ENCODE results near the gene MAX. TPM values are rescaled to one million over a fixed set of nuclear protein-coding genes. Genes with fewer than 3 reads are reported as not detected.
A peak's percentile ranks its signal among the peaks of the same experiment; 100 is the strongest.

The MAX gene
- total and polyA plus RNA-seq, 2 experiments from 2014 or later, result 41.1 to 52.8 TPM

DNA sequence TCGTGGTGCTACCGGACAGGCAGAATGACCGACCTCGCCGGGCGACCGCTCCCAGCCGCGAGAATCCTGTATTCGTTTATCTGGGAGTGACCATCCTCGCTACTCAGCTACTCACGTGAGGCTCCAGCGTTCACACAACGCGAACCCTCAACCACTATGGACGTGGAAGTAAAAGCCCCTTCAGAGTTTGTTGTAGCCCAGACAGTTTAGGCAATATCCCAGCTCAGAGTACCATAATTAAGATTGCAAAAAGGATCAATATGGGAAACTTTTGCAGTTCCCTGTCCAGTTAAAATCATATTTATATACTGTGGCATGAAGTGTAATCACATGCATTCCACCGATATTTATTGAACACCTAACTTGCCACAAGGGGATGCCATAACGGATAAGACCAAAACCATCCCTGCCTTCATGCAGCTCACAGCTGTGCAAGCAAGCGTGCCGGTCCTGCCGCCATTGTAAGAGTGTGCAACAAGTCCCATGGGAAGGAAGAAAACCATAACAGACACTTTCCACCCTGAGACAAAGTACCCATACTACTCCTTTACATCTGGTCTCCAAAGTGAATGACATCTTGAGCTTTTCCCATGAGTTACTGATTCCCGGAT, 938 bp upstream of the MAX start:
- peaks cover 8% of the 10 kb centered on the region; the same call in 1 of the 2 replicates for H3K36me3 ChIP-seq (ENCODE audit: low read depth)
- H3K9ac ChIP-seq, result peak overlapping the region; percentile 81
- peak overlapping the region; percentile 84 for H3K4me2 ChIP-seq (ENCODE audit: unreplicated experiment)
- peak overlapping the region; percentile 89 for H3K4me3 ChIP-seq
- H4K20me1 ChIP-seq (ENCODE audit: insufficient read depth), result no peaks in the 10 kb centered on the region
- no peaks in the 10 kb centered on the region for H3K9me3 ChIP-seq (ENCODE audit: low read depth)
- H3K79me2 ChIP-seq (ENCODE audit: insufficient read depth), result peaks cover 40% of the 10 kb centered on the region
- H2AFZ ChIP-seq, result peak overlapping the region; percentile 99
- peak overlapping the region; percentile 67 for H3K27ac ChIP-seq
- peaks cover 20% of the 10 kb centered on the region for H3K4me1 ChIP-seq (ENCODE audit: insufficient read depth)
- H3K9me2 ChIP-seq (ENCODE audit: insufficient read depth), result no peaks in the 10 kb centered on the region
- 7 to 10% methylated on average over 13 to 22 of the region's 22 CpGs for WGBS, 2 experiments (ENCODE audit: low coverage in 1 of 2, low lambda C conversion rate in 2 of 2, missing lambda C conversion rate in 2 of 2)
- H3K27me3 ChIP-seq (replicated peaks; ENCODE audit: insufficient read depth), result no peaks in the 10 kb centered on the region
- in situ Hi-C loops (cut with MboI), result no loop called here
- TF ChIP-seq EZH2phosphoT487 (IDR thresholded peaks at IDR 0.05; ENCODE audit: insufficient read depth, low read depth) (no peak), EZH2 (IDR thresholded peaks at IDR 0.05; ENCODE audit: insufficient read depth, poor library complexity, severe bottlenecking) (no peak)
- no peaks in the 10 kb centered on the region for H3F3A ChIP-seq (ENCODE audit: insufficient read depth)
- DNase-seq, result peak; percentile 47

DNA sequence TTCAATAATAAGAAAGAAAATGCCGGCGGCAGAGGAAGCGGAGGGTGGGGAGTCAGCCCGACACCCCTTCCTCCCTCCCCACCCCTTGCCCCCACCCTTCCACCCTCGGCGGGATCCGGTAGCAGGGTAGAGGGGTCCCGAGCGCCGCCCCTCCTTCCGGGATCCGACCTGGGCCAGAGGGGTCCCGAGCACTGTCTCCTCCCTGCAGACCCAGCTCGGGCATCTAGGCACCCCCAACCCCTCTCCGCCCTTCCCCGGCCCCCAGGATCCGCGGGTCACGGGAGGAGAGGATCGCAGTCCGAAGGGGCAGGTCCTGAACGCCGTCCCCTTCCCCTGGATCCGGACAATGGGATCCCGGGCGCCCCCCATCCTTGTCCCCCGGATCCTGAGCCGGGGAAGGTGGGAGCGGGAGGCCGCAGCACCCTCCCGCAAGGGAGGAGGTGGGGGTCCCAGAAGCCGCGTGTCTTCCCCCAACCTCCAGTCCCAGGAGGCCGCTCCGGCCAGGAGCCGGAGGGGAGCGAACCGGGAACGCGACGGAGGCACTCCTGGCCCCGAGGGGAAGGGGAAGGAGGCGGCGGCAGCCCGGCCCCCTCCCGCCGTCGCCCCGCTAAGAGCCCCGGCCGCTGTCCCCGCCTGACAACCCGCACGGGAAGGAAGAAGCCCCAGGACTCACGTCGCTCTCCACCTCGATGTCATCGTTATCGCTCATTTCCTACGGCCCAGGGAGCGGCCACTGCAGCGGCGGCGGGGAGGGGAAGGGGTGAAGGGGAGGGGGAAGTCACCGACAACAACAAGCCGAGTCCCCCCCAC, 481 bp downstream of the MAX start:
- TF ChIP-seq EZH2phosphoT487 (IDR thresholded peaks at IDR 0.05; ENCODE audit: insufficient read depth, low read depth), result no peak
- TF ChIP-seq EZH2 (IDR thresholded peaks at IDR 0.05; ENCODE audit: insufficient read depth, poor library complexity, severe bottlenecking), result no peak
- Histone ChIP-seq H3K4me2 (ENCODE audit: unreplicated experiment) (peak overlapping the region; percentile 92), H3K4me3 (peak overlapping the region; percentile 86), H3K4me1 (ENCODE audit: insufficient read depth) (peaks cover 25% of the 10 kb centered on the region), H2AFZ (peak overlapping the region; percentile 71), H3K36me3 (ENCODE audit: low read depth) (peaks cover 10% of the 10 kb centered on the region; the same call in 1 of the 2 replicates), H3K9ac (peak overlapping the region; percentile 94), H3K27ac (peak overlapping the region; percentile 84), H3K9me2 (ENCODE audit: insufficient read depth) (no peaks in the 10 kb centered on the region), H3F3A (ENCODE audit: insufficient read depth) (peaks cover 9% of the 10 kb centered on the region), H3K9me3 (ENCODE audit: low read depth) (no peaks in the 10 kb centered on the region), H4K20me1 (ENCODE audit: insufficient read depth) (no peaks in the 10 kb centered on the region), H3K79me2 (ENCODE audit: insufficient read depth) (peaks cover 55% of the 10 kb centered on the region), H3K27me3 (replicated peaks; ENCODE audit: insufficient read depth) (no peaks in the 10 kb centered on the region)
- in situ Hi-C loops (cut with MboI), result no loop called here
- WGBS, 2 experiments (ENCODE audit: low coverage in 1 of 2, low lambda C conversion rate in 2 of 2, missing lambda C conversion rate in 2 of 2), result 0 to 2% methylated on average over 10 to 49 of the region's 66 CpGs
- DNase-seq, result peak; percentile 41

DNA sequence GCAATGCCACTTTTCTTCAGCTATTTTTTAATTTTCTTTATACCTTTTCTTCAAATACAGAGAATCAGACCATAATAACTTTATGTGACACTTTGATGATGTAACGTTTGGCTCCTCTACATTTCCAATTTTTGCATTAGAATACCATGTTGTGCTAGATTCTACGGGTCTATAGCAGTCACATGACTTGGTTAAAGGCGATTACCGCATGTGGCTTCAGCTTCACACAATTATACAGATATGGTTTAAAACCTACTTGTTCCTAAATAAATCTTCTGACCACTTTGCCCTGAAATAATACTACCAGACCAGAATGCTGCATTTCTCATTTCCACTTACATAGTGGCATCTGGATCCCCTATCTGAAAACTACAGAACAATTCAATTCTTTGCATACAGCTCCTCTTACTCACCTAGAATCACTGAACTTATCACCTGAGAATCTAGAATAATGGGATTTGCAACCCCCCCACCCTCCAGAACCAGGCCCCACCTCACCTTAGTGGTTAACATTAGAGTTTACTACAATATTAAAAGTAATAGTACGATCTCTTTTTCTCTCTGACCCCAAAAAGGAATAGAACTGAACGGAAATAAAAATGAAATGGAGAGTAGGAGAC, 1.3 kb downstream of the MAX start:
- no peak for TF ChIP-seq EZH2 (IDR thresholded peaks at IDR 0.05; ENCODE audit: insufficient read depth, poor library complexity, severe bottlenecking)
- TF ChIP-seq EZH2phosphoT487 (IDR thresholded peaks at IDR 0.05; ENCODE audit: insufficient read depth, low read depth), result no peak
- in situ Hi-C loops (cut with MboI), result no loop called here
- H3K9me3 ChIP-seq (ENCODE audit: low read depth), result no peaks in the 10 kb centered on the region
- H3K4me3 ChIP-seq, result peak overlapping the region; percentile 86
- H3K9me2 ChIP-seq (ENCODE audit: insufficient read depth), result no peaks in the 10 kb centered on the region
- no peaks in the 10 kb centered on the region for H4K20me1 ChIP-seq (ENCODE audit: insufficient read depth)
- H3K9ac ChIP-seq, result peak overlapping the region; percentile 94
- peaks cover 33% of the 10 kb centered on the region for H3K4me1 ChIP-seq (ENCODE audit: insufficient read depth)
- 11 to 15% methylated on average over 6 of the region's 6 CpGs for WGBS, 2 experiments (ENCODE audit: low coverage in 1 of 2, low lambda C conversion rate in 2 of 2, missing lambda C conversion rate in 2 of 2)
- H3K4me2 ChIP-seq (ENCODE audit: unreplicated experiment), result peak overlapping the region; percentile 92
- H3K27ac ChIP-seq, result peak overlapping the region; percentile 29; the same call in 1 of the 2 replicates
- peaks cover 63% of the 10 kb centered on the region for H3K79me2 ChIP-seq (ENCODE audit: insufficient read depth)
- H3K36me3 ChIP-seq (ENCODE audit: low read depth), result peaks cover 10% of the 10 kb centered on the region; the same call in 1 of the 2 replicates
- H3K27me3 ChIP-seq (replicated peaks; ENCODE audit: insufficient read depth), result no peaks in the 10 kb centered on the region
- peak overlapping the region; percentile 57 for H2AFZ ChIP-seq
- peak; percentile 47 for DNase-seq
- H3F3A ChIP-seq (ENCODE audit: insufficient read depth), result peaks cover 17% of the 10 kb centered on the region

DNA sequence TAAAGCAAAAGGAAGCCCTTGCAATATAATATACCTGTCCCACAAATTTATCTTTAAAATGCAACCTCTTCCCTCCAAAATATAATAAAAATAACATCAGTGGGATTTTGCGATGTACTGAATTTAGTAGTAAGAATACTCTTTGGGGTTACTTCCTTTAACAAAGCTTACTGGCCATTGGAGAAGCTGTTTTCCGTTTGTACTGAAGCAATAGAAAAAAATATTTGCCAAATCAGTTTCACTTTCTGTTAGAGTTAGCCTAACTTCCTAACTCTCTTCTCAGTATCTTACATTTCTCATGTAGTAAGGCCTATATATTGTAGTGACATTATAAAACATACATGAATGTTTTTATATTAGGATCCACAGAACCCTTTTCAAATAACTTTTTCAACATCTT, 3.7 kb downstream of the MAX start:
- in situ Hi-C loops (cut with MboI), result no loop called here
- peak; percentile 62 for DNase-seq
- peak overlapping the region; percentile 31 for H3K27ac ChIP-seq
- TF ChIP-seq EZH2 (IDR thresholded peaks at IDR 0.05; ENCODE audit: insufficient read depth, poor library complexity, severe bottlenecking) (no peak), EZH2phosphoT487 (IDR thresholded peaks at IDR 0.05; ENCODE audit: insufficient read depth, low read depth) (no peak)
- H3K9me3 ChIP-seq (ENCODE audit: low read depth), result no peaks in the 10 kb centered on the region
- peaks cover 87% of the 10 kb centered on the region for H3K79me2 ChIP-seq (ENCODE audit: insufficient read depth)
- H3K27me3 ChIP-seq (replicated peaks; ENCODE audit: insufficient read depth), result no peaks in the 10 kb centered on the region
- peaks cover 40% of the 10 kb centered on the region for H3K4me1 ChIP-seq (ENCODE audit: insufficient read depth)
- peaks cover 23% of the 10 kb centered on the region for H3F3A ChIP-seq (ENCODE audit: insufficient read depth)
- 29 to 30% methylated on average over 2 of the region's 2 CpGs for WGBS, 2 experiments (ENCODE audit: low coverage in 1 of 2, low lambda C conversion rate in 2 of 2, missing lambda C conversion rate in 2 of 2)
- peak overlapping the region; percentile 92 for H3K4me2 ChIP-seq (ENCODE audit: unreplicated experiment)
- H2AFZ ChIP-seq, result 0 out of 2 replicates have a peak overlapping the region, but pooled peaks have one; percentile 15
- H3K9ac ChIP-seq, result peak overlapping the region; percentile 54
- no peaks in the 10 kb centered on the region for H3K9me2 ChIP-seq (ENCODE audit: insufficient read depth)
- peak overlapping the region; percentile 56 for H3K4me3 ChIP-seq
- peaks cover 12% of the 10 kb centered on the region for H3K36me3 ChIP-seq (ENCODE audit: low read depth)
- H4K20me1 ChIP-seq (ENCODE audit: insufficient read depth), result no peaks in the 10 kb centered on the region
